GM12875 (cell line): ENCODE measurements around the gene SLC10A6.
"Not testable (repeated sequence)": the region's sequence is repeated elsewhere in the genome, so short reads cannot be mapped to it uniquely, and the experiment has no call there.

ENCODE experiments used
- H3K4me3 ChIP-seq: one replicate; pipeline ENCODE4 v1.5.1; 2011; ENCODE audit warnings: low read depth, low read length, control low read depth
- TF ChIP-seq, protein P1 (sequence below): IDR thresholded peaks from 2 replicates; pipeline ENCODE4 v1.5.1; 2011; ENCODE audit warnings: low read depth, mild to moderate bottlenecking, control low read depth, inconsistent platforms, low read length, moderate library complexity, borderline replicate concordance; ENCODE audit not compliant: insufficient read depth

The SLC10A6 gene

DNA sequence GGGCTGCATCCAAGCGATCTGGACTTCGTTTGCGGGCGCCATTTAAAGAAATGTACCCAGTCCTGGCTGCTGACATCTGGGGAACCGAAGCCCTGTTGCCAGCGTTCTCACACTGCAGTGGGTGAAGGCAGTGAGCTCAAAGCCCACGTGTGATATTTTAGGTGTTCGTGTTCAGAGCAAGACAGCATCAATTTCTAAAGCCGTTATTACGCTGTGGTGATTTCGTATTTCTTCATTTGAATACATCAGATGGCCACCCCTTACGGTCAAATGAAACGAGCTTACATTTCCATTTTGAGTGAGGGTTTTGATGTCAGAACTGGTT is 43.4 kb upstream of the SLC10A6 start:
- peak overlapping the region; percentile 61 for H3K4me3 ChIP-seq

GRCh38 chr4:86891762-86892635 is 42.8 kb upstream of the SLC10A6 start, which contains the start of gene C4orf36:
C4orf36 (minus strand) TSS chr4:86892422; CDS start chr4:86891520, 902 bp downstream.
- H3K4me3 ChIP-seq, result peak within 1 kb of the TSS; percentile 61
- TF ChIP-seq, protein P1, sequence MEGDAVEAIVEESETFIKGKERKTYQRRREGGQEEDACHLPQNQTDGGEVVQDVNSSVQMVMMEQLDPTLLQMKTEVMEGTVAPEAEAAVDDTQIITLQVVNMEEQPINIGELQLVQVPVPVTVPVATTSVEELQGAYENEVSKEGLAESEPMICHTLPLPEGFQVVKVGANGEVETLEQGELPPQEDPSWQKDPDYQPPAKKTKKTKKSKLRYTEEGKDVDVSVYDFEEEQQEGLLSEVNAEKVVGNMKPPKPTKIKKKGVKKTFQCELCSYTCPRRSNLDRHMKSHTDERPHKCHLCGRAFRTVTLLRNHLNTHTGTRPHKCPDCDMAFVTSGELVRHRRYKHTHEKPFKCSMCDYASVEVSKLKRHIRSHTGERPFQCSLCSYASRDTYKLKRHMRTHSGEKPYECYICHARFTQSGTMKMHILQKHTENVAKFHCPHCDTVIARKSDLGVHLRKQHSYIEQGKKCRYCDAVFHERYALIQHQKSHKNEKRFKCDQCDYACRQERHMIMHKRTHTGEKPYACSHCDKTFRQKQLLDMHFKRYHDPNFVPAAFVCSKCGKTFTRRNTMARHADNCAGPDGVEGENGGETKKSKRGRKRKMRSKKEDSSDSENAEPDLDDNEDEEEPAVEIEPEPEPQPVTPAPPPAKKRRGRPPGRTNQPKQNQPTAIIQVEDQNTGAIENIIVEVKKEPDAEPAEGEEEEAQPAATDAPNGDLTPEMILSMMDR, result no peak

More for the DNA sequence above, 43.4 kb upstream of the SLC10A6 start:
- TF ChIP-seq, protein P1, result no peak

DNA sequence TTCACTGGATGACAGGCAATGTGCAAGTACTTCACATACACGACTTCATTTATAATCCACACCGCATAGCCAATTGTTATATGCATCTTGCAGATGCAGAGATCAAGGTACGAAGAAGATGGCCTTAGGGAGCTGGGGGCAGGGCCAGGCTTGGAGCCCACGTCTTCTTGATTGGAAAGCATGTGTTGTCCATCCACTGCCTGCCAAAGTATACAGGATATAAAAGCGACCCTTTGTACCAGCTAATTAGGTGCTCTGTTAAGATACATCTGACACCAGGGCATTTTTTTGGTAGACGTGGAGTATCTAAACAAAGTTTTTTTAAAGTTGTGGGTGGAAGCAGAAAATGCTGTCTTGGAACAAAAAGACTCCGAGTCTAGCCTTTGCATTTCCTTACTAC is 41.6 kb upstream of the SLC10A6 start:
- TF ChIP-seq, protein P1, result no peak
- H3K4me3 ChIP-seq, result no peak overlapping the region

DNA sequence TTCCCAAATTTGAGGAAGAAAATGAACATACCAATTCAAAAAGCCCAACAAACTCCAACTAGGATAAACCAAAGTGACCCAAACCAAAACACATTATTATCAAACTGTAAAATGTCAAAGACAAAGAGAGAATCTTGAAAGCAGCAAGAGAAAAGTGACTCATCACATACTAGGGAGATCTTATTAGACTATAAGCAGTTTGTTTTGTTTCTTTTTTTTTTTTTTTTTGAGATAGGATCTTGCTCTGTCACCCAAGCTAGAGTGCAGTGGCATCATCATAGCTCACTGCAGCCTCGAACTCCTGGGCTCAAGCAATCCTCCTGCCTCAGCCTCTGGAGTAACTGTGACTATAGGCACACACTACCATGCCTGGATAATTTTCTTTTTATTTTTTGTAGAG is 30.5 kb upstream of the SLC10A6 start:
- TF ChIP-seq, protein P1, result no peak
- H3K4me3 ChIP-seq, result no peak overlapping the region

DNA sequence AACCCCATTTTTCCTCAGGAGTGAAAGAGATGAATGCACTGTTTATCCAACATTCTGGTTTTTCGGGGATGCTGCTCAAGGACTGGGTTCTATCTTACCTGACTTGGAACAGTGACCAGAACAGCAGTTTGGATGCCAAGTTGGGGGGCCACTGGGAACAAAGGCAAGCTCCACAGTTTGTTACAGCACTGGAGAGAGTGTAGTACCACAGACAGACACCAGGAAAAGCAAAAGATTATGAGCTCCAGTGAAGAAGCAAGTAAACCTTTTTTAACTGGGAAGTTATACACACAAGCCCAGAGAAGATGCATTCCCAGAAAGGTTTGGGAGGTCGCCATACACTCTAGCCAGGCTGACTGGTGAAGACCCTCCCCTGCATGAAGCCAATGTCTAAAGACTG is 29.5 kb upstream of the SLC10A6 start:
- TF ChIP-seq, protein P1, result no peak
- H3K4me3 ChIP-seq, result no peak overlapping the region

DNA sequence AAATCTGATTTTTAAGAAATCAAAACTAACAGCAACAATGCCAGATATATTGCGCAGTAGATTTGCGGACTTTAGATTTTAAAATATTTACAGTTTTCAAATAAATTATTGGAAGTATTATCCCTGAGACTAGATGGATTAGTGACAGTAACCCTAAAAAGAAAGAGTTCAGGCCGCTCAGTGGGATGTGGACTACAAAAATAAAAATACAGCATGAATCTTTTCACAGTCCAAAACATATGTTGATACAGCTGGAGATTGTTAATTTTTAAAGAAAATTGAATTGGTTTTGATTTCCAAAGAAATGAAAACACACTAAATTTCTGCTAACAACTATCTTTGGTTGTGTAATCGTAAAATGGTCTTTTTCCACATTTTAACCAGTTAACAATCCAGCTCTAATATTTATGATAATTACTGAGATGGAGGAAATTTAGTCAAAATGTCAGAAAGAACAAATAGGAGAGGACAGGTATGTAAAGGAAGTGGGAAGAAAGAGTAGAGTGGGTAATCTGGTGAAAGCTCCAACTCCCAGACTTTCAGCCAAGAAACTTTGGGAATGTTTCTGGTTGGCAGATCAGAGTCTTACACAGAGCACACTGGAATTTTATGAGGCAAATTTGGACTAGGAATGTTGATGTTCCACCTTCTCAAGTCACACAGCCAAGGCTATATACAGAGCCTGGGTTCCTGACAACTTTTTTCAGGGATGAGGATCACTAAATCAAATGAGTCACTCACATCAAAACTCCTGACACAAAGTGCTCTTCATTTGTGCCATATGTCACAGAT is 27.9 kb upstream of the SLC10A6 start:
- no peak overlapping the region for H3K4me3 ChIP-seq
- TF ChIP-seq, protein P1, result no peak

DNA sequence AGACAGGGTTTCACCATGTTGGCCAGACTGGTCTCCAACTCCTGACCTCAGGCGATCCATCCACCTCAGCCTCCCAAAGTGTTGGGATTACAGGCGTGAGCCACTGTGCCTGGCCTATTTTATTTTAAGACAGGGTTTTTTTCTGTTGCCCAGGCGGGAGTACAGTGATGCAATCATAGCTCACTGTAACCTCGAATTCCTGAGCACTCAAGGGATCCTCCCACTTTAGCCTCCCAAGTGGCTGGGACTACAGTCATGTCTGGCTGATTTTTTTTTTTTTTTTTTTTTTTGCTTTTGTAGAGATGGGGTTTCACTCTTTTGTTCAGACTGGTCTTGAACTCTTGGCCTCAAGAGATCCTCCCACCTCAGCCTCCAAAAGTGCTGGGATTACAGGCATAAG is 26.3 kb upstream of the SLC10A6 start:
- not testable (repeated sequence) for H3K4me3 ChIP-seq
